GM23338 (cell line): Measurements from ENCODE around the gene CRTC1.

Experiments
- CTCF ChIP-seq, 2 experiments: fragments of 200-600 bp in 1 of 2; sonication (generic) in 1 of 2; conservative IDR thresholded peaks; 2 replicates each; pipeline versions ENCODE4 v1.5.1 to v1.6.1; 2016 to 2017; ENCODE audit warnings: antibody characterized with exemption in 2 of 2, low read depth in 2 of 2, mild to moderate bottlenecking in 2 of 2, moderate library complexity in 1 of 2
- EZH2 ChIP-seq: fragments of 200-600 bp; sonication (generic); IDR thresholded peaks from one replicate; pipeline ENCODE4 v1.8.0; 2017; ENCODE audit warnings: antibody characterized with exemption, mild to moderate bottlenecking, low read depth; ENCODE audit not compliant: unreplicated experiment
- EZH2phosphoT487 ChIP-seq: fragments of 200-600 bp; sonication (generic); IDR thresholded peaks from one replicate; pipeline ENCODE4 v1.8.1; 2018; ENCODE audit warnings: antibody characterized with exemption; ENCODE audit not compliant: unreplicated experiment
- JUNB ChIP-seq: IDR thresholded peaks from one replicate; pipeline ENCODE4 v1.6.1; 2016; ENCODE audit warnings: antibody characterized with exemption; ENCODE audit not compliant: unreplicated experiment
- POLR2AphosphoS5 ChIP-seq: IDR thresholded peaks from 2 replicates; pipeline ENCODE4 v1.6.1; 2016; ENCODE audit warnings: antibody characterized with exemption, low read depth
- ZNF331 ChIP-seq: fragments of 250-450 bp; sonication (Bioruptor Pico); IDR thresholded peaks from 2 replicates; pipeline ENCODE4 v1.5.0; 2020; ENCODE audit warnings: low read depth, mild to moderate bottlenecking, moderate library complexity

GRCh38 chr19:18761531-18762110 lies 78.1 kb downstream of the CRTC1 start:
- TF ChIP-seq CTCF (conservative IDR thresholded peaks at IDR 0.05; ENCODE audit: low read depth in 2 of 2) (no peak), POLR2AphosphoS5 (no peak), EZH2phosphoT487 (no peak), JUNB (no peak), EZH2 (no peak), ZNF331 (CRISPR knock-in tag) (no peak)
